K562 (cell line): ENCODE data around the gene MLH1. TPM values are rescaled to one million over a fixed set of nuclear protein-coding genes. Genes with fewer than 3 reads are reported as not detected.

Source experiments
- DDX20 ChIP-seq: fragments of 450-650 bp; IDR thresholded peaks from 2 replicates; pipeline ENCODE4 v1.6.1; 2016; ENCODE audit warnings: missing genetic modification characterization, low read depth, mild to moderate bottlenecking, missing compliant biosample characterization, moderate library complexity
- DLX4 ChIP-seq: fragments of 250-450 bp; sonication (Bioruptor Pico); IDR thresholded peaks from 2 replicates; pipeline ENCODE4 v1.6.1; 2021; ENCODE audit warnings: mild to moderate bottlenecking
- ETS1 ChIP-seq: conservative IDR thresholded peaks from 2 replicates; pipeline ENCODE4 v1.6.1; 2011; ENCODE audit warnings: low read depth, mild to moderate bottlenecking, low read length; ENCODE audit not compliant: control insufficient read depth
- MGA ChIP-seq: fragments of 450-650 bp; IDR thresholded peaks from 2 replicates; pipeline ENCODE4 v1.6.1; 2016; ENCODE audit warnings: mild to moderate bottlenecking, moderate library complexity
- MLLT1 ChIP-seq, 2 experiments: fragments of 450-650 bp; IDR thresholded peaks; 2 replicates each; pipeline ENCODE4 v1.6.1; 2016
- NKRF ChIP-seq: fragments of 450-650 bp; IDR thresholded peaks from 2 replicates; pipeline ENCODE4 v1.6.1; 2016; ENCODE audit warnings: borderline replicate concordance
- NUFIP1 ChIP-seq: fragments of 450-650 bp; IDR thresholded peaks from 2 replicates; pipeline ENCODE4 v1.6.1; 2018; ENCODE audit not compliant: partially characterized antibody
- SMC3 ChIP-seq: conservative IDR thresholded peaks from 2 replicates; pipeline ENCODE4 v1.6.1; 2011; ENCODE audit warnings: low read depth, low read length, improper control_type of control experiment; ENCODE audit not compliant: insufficient read depth
- ZNF324 ChIP-seq: fragments of 250-450 bp; sonication (Bioruptor Pico); IDR thresholded peaks from 2 replicates; pipeline ENCODE4 v1.4.0; 2020; ENCODE audit warnings: mild to moderate bottlenecking
- polyA plus RNA-seq, 8 experiments: library from polyadenylated mRNA; depleted of rRNA in 4 of 8; stranded (reverse) in 5 of 8; unstranded in 3 of 8; fragments of >200 nt; fragmentation: Nextera tagmentation in 2 of 8; fragmentation: Illumina TruSeq in 1 of 8; extraction: Ambion mirVana in 2 of 8; extraction: Trizol in 1 of 8; gene quantifications; 2 replicates each; pipeline versions ENCODE4 v1.2.1 to v1.2.3, GENCODE V29; 2011 to 2014; ENCODE audit warnings: inconsistent platforms in 1 of 8, missing spikeins in 1 of 8
- total RNA-seq, 7 experiments: library from RNA; depleted of rRNA in 6 of 7; stranded (reverse); fragments of >200 nt in 6 of 7; fragmentation: Illumina TruSeq in 2 of 7; extraction: Trizol in 2 of 7; gene quantifications; 2 replicates each; pipeline versions ENCODE4 v1.2.1 to v1.2.3, GENCODE V29; 2011 to 2021; ENCODE audit warnings: low replicate concordance in 1 of 7

The MLH1 gene
- total and polyA plus RNA-seq, 9 of the 15 experiments (the other 6 are each of a cell fraction or from before 2014, with no cell fraction given): 76.4 to 155 (median 117) TPM

- TF ChIP-seq NKRF (peak; percentile 73; the same call in 1 of the 2 replicates), MLLT1 (IDR thresholded peaks at IDR 0.05) (peak; percentile 46 to 68; a peak in 3 of 4 replicates), DLX4 (CRISPR knock-in tag) (no peak), MGA (no peak), DDX20 (tag) (no peak), NUFIP1 (no peak), ZNF324 (CRISPR knock-in tag) (no peak), ETS1 (no peak), SMC3 (no peak)
These were observed 35.2 kb upstream of the MLH1 start (continued) for GRCh38 chr3:36957862-36958686.
